Left ventricle myocardium inferior (tissue), 1 donor: ENCODE data around the gene NUP205. TPM values are rescaled to one million over a fixed set of nuclear protein-coding genes. Genes with fewer than 3 reads are reported as not detected.

Experiments
- DNase-seq: peaks from one replicate; pipeline ENCODE4 v3.0.0-alpha.2; 2020
- H3K27ac ChIP-seq: fragments of 200-600 bp; replicated peaks from 2 replicates; pipeline ENCODE4 v1.8.0; 2021
- H3K27me3 ChIP-seq: fragments of 200-600 bp; 2 replicates; pipeline ENCODE4 v1.8.0; 2021; ENCODE audit warnings: low read depth
- H3K36me3 ChIP-seq: fragments of 200-600 bp; 2 replicates; pipeline ENCODE4 v1.8.0; 2021
- H3K4me1 ChIP-seq: fragments of 200-600 bp; 2 replicates; pipeline ENCODE4 v1.8.0; 2021
- H3K4me3 ChIP-seq: fragments of 200-600 bp; 2 replicates; pipeline ENCODE4 v1.8.0; 2021; ENCODE audit warnings: mild to moderate bottlenecking, moderate library complexity
- H3K9me3 ChIP-seq: fragments of 200-600 bp; replicated peaks from 2 replicates; pipeline ENCODE4 v1.8.0; 2021
- CTCF ChIP-seq: fragments of 200-600 bp; IDR thresholded peaks from 2 replicates; pipeline ENCODE4 v1.8.0; 2021; ENCODE audit warnings: antibody characterized with exemption, mild to moderate bottlenecking, borderline replicate concordance
- intact Hi-C: fragments of 100-400 bp; cut with micrococcal nuclease; formaldehyde crosslinking; loops from one replicate; pipeline ENCODE4 v1.11.0; 2022
- total RNA-seq: library from RNA; stranded (reverse); fragmentation: NEBNext Ultra II Directional; extraction: Animal tissue kit (Norgen Biotek cat#: 25700); gene quantifications from one replicate; pipeline ENCODE4 v1.2.1, GENCODE V29; 2021
- donor health status: DM: no; HTN: yes; CAD: no; lungs with severe emphysema.

NUP205 gene
- total RNA-seq, 1 donor from 2014 or later = 14.3 TPM

GRCh38 chr7:135658564-135658963 lies 100.8 kb downstream of the NUP205 start:
- no peaks in the 10 kb centered on the region for H3K27me3 ChIP-seq
- H3K36me3 ChIP-seq = no peaks in the 10 kb centered on the region
- no peaks in the 10 kb centered on the region for H3K9me3 ChIP-seq
- intact Hi-C loops = no loop called here
- TF ChIP-seq CTCF = no peak
- no peak overlapping the region for H3K4me3 ChIP-seq
- H3K4me1 ChIP-seq = peaks cover 19% of the 10 kb centered on the region
- no peak for DNase-seq
- no peak overlapping the region for H3K27ac ChIP-seq

GRCh38 chr7:135659159-135659846 lies 101.6 kb downstream of the NUP205 start:
- peaks cover 26% of the 10 kb centered on the region for H3K4me1 ChIP-seq
- H3K9me3 ChIP-seq = no peaks in the 10 kb centered on the region
- intact Hi-C loops = no loop called here

GRCh38 chr7:135661311-135662122 lies 103.8 kb downstream of the NUP205 start:
- Histone ChIP-seq H3K9me3 (no peaks in the 10 kb centered on the region), H3K4me3 (peak overlapping the region; percentile 88), H3K36me3 (no peaks in the 10 kb centered on the region), H3K4me1 (peaks cover 48% of the 10 kb centered on the region), H3K27ac (peak overlapping the region; percentile 97), H3K27me3 (no peaks in the 10 kb centered on the region)
- TF ChIP-seq CTCF = no peak
- DNase-seq = no peak
- intact Hi-C loops = no loop called here

More at GRCh38 chr7:135659159-135659846, 101.6 kb downstream of the NUP205 start:
- Histone ChIP-seq H3K27ac (no peak overlapping the region), H3K4me3 (no peak overlapping the region), H3K27me3 (no peaks in the 10 kb centered on the region), H3K36me3 (no peaks in the 10 kb centered on the region)
- DNase-seq = no peak
- no peak for TF ChIP-seq CTCF

GRCh38 chr7:135662123-135662372 lies 104.3 kb downstream of the NUP205 start:
- DNase-seq = no peak
- H3K9me3 ChIP-seq = no peaks in the 10 kb centered on the region
- TF ChIP-seq CTCF = peak; percentile 91
- no peaks in the 10 kb centered on the region for H3K27me3 ChIP-seq
- intact Hi-C loops = no loop called here
- H3K4me1 ChIP-seq = peaks cover 53% of the 10 kb centered on the region
- no peaks in the 10 kb centered on the region for H3K36me3 ChIP-seq
- peak overlapping the region; percentile 88 for H3K4me3 ChIP-seq
- H3K27ac ChIP-seq = peak overlapping the region; percentile 97

- no peak for TF ChIP-seq CTCF
- peaks cover 58% of the 10 kb centered on the region for H3K4me1 ChIP-seq
- H3K4me3 ChIP-seq = peak within 1 kb of the TSS; percentile 88
- peak within 1 kb of the TSS; percentile 97 for H3K27ac ChIP-seq
- no peaks in the 10 kb centered on the region for H3K36me3 ChIP-seq
- no peaks in the 10 kb centered on the region for H3K9me3 ChIP-seq
- peak; percentile 98 for DNase-seq
- intact Hi-C loops = no loop called here
- H3K27me3 ChIP-seq = no peaks in the 10 kb centered on the region
These were observed 104.8 kb downstream of the NUP205 start, which contains the start of gene STMP1 for GRCh38 chr7:135662373-135663114. TSS of gene STMP1 (plus strand) at chr7:135662514.
